Transverse colon (tissue), 4 donors: ENCODE measurements around the gene CERT1.

Experiments
- CTCF ChIP-seq, 5 experiments: fragments of 200-600 bp in 3 of 5; fragments of 450-650 bp in 2 of 5; sonication (generic) in 3 of 5; IDR thresholded peaks; 1 replicate in 2 of 5; 2 replicates in 3 of 5; pipeline ENCODE4 v1.5.1; 2016 to 2017; ENCODE audit warnings: antibody characterized with exemption in 5 of 5, inconsistent platforms in 3 of 5, mild to moderate bottlenecking in 2 of 5, moderate library complexity in 1 of 5
- POLR2AphosphoS5 ChIP-seq, 3 donors: sonication (generic); formaldehyde crosslinking; IDR thresholded peaks; one replicate each; pipeline ENCODE4 v1.6.1; 2016; ENCODE audit warnings: antibody characterized with exemption in 3 of 3

- TF ChIP-seq CTCF (IDR thresholded peaks at IDR 0.05) (no peak), POLR2AphosphoS5 (IDR thresholded peaks at IDR 0.05) (no peak)
Observed at GRCh38 chr5:75351139-75351926, 160.1 kb downstream of the CERT1 start.
